Activated CD4-positive, CD25-positive, alpha-beta regulatory T cell treated with anti-CD3 and anti-CD28 coated beads, Interleukin-2, amount 50 U/mL, for 72 hours (primary cell): ENCODE measurements around the gene ALOX5.
"Not testable (repeated sequence)": the region's sequence is repeated elsewhere in the genome, so short reads cannot be mapped to it uniquely, and the experiment has no call there.

Source experiments
- DNase-seq: peaks from one replicate; pipeline ENCODE4 v3.0.0; 2021

Gene ALOX5

GRCh38 chr10:45373576-45374349, at the start of gene ALOX5:
TSS of gene ALOX5 (plus strand) at chr10:45374216. CDS start at chr10:45374280, 64 bp downstream.
- no peak for DNase-seq

GRCh38 chr10:45325116-45325515, 48.9 kb upstream of the ALOX5 start:
- no peak for DNase-seq

DNA sequence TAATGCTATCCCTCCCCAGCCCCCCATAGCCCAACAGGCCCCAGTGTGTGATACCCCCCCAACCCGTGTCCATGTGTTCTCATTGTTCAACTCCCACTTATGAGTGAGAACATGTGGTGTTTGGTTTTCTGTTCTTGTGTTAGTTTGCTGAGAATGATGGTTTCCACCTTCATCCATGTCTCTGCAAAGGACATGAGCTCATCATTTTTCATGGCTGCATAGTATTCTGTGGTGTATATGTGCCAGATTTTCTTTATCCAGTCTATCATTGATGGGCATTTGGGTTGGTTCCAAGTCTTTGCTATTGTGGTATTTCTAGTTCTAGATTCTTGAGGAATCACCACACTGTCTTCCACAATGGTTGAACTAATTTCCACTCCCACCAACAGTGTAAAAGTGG, 47.2 kb upstream of the ALOX5 start:
- DNase-seq: not testable (repeated sequence)

- not testable (repeated sequence) for DNase-seq
Observed at GRCh38 chr10:45331824-45332223, 42.2 kb upstream of the ALOX5 start.

GRCh38 chr10:45339894-45340293, 34.1 kb upstream of the ALOX5 start:
- no peak for DNase-seq

DNA sequence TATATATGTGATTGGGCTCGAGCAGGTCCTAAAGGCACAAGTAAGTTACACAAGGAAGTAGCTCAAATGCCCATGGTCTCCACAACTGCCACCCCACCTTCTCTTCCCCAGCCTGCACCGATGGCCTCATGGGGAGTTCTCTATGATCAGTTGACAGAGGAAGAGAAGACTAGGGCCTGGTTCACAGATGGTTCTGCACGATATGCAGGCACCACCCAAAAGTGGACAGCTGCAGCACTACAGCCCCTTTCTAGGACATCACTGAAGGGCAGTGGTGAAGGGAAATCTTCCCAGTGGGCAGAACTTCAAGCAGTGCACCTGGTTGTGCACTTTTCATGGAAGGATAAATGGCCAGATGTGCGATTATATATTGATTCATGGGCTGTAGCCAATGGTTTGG, 33.6 kb upstream of the ALOX5 start:
- not testable (repeated sequence) for DNase-seq

GRCh38 chr10:45346652-45347335, 27.2 kb upstream of the ALOX5 start:
- not testable (repeated sequence) for DNase-seq

DNA sequence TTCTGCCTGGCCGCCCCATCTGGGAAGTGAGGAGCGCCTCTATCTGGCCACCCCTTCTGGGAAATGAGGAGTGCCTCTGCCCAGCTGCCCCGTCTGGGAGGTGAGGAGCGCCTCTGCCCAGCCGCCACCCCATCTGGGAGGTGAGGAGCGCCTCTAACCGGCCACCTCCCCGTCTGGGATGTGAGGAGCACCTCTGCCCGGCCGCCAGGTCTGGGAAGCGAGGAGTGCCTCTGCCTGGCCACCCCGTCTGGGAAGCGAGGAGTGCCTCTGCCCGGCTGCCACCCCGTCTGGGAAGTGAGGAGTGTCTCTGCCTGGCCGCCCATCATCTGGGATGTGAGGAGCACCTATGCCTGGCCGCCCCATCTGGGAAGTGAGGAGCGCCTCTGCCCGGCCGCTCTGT, 26.6 kb upstream of the ALOX5 start:
- not testable (repeated sequence) for DNase-seq

DNA sequence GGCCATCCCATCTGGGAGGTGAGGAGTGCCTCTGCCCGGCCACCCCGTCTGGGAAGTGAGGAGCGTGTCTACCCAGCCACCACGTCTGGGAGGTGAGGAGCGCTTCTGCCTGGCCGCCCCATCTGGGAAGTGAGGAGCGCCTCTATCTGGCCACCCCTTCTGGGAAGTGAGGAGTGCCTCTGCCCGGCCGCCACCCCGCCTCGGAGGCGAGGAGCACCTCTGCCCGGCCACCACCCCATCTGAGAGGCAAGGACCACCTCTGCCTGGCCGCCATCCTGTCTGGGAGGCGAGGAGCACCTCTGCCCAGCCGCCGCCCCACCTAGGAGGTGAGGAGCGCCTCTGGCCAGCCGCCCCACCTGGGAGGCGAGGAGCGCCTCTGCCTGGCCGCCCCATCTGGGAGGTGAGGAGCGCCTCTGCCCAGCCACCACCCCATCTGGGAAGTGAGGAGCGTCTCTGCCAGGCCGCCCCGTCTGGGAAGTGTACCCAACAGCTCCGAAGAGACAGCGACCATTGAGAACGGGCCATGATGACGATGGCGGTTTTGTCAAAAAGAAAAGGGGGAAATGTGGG, 25.7 kb upstream of the ALOX5 start:
- not testable (repeated sequence) for DNase-seq

DNA sequence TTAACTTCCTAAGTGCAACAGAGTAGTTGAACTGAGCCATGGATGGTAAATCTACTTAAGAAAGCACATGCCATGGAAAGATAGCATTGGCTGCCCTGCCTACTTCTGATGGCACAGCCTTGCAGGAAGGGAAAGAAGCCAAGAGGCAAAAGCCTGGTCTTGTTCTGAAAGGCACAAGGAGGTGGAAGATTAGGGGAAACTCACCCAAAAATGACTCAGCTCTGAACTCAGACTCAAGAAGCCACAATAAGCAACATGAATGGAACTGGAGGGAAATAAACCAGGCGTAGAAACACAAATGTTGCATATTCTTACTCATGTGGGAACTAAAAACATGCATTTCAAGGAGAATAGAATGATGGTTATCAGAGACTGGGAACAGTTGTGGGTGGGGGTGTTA, 20.8 kb upstream of the ALOX5 start:
- no peak for DNase-seq

DNA sequence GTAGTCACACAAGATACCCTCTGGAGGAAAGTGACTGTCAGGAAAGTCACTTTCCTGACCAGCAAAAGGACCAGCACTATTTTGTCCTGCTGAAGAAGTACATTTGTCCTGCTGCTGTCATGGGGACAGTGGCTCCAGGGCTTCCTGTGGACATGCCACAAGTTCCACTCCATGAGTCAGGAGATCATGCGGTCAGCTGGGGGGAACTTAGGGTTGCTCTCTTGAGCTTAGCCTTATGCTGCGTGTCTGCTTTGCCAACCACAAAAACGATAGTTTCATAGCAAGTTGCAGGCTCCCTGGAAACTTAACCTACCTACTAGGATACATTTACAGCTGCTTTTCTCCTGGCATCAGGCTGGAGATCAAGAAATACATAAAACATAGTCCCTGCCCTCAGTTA, 19.8 kb upstream of the ALOX5 start:
- no peak for DNase-seq

DNA sequence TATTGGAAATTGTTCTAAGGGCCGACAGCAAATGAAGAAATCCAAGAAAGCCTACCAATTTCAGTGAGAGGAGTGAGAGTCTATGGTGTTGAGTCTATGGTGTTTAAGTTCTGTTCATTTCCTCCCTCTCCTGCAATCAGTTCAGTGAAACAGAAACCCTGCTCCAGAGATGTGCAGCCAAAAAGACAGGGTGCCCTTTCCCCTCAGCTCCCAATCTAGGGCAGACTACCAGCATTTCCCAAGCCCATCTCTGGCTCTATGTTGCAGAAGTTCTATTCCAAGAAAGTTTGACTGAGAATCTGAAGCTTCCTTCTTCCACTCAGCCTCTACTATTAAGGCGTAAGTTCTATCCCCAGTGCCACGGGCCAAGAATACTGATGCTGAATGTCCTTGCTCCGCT, 18.5 kb upstream of the ALOX5 start:
- no peak for DNase-seq

DNA sequence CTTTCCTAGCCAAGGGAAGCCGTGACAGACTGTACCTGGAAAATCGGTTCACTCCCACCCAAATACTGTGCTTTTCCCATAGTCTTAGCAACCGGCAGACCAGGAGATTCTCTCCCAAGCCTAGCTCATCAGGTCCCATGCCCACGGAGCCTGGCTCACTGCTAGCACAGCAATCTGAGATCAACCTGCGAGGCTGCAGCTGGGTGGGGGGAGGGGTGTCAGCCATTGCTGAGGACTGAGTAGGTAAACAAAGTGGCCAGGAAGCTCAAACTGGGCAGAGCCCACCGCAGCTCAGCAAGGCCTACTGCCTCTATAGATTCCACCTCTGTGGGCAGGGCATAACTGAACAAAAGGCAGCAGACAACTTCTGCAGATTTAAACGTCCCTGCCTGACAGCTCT, 15.1 kb upstream of the ALOX5 start:
- not testable (repeated sequence) for DNase-seq

DNA sequence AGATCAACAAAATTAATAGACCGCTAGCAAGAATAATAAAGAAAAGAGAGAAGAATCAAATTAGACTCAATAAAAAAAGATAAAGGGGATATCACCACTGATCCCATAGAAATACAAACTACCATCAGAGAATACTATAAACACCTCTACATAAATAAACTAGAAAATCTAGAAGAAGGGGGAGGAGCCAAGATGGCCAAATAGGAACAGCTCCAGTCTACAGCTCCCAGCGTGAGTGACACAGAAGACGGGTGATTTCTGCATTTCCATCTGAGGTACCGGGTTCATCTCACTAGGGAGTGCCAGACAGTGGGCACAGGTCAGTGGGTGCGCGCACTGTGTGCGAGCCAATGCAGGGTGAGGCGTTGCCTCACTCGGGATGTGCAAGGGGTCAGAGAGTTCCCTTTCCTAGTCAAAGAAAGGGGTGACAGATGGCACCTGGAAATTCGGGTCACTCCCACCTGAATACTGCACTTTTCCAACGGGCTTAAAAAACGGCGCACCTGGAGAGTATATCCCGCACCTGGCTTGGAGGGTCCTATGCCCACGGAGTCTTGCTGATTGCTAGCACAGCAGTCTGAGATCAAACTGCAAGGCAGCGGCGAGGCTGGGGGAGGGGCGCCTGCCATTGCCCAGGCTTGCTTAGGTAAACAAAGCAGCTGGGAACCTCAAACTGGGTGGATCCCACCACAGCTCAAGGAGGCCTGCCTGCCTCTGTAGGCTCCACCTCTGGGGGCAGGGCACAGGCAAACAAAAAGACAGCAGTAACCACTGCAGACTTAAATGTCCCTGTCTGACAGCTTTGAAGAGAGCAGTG, 11.8 kb upstream of the ALOX5 start:
- DNase-seq: not testable (repeated sequence)

GRCh38 chr10:45367643-45368042, 6.4 kb upstream of the ALOX5 start:
- DNase-seq: not testable (repeated sequence)

DNA sequence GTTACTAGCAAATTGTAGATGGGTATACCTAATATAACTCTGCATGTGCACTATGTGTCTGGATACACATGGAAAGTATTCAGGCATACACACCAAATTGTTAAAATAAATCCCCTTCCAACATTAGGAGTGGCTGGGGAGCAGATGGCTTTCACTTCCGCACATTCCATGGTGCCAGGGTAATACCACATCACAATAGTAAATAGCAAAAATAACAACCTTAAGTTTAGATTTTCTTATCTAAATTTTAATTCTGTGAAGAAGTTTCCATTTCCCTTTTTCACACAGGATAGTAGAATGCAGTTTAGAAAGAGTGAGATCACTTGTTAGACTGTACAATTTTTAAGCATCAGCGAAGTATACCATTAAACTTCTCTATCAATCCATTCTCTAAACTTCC, 5.8 kb upstream of the ALOX5 start:
- no peak for DNase-seq

DNA sequence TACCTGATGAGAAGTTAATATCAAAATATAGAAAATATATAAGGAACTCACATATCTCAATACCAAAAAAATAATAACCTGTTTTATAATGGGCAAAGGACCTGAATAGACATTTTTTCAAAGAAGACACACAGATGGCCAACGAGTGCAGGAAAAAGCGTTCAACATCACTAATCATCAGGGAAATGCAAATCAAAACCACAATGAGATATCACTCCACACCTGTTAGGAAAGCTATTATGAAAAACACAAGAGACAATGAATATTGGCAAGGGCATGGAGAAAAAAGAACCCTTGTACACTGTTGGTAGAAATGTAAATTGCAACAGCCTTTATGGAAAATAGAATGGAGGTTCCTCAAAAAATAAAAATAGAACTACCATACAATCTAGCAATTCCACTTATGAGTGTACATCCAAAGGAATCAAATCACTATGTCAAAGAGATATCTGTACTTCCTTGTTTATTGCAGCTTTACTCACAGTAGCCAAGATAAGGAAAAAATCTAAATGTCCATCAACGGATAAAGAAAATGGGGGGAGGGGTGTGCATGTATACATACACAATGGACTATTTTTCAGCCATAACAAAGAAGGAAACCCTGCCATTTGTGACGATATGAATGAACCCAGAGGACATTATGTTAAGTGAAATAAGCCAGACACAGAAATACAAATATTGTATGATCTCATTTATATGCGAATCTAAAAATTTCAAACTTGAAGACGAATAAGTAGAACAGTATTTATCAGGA, 3.6 kb upstream of the ALOX5 start:
- DNase-seq: no peak

GRCh38 chr10:45371560-45371959, 2.5 kb upstream of the ALOX5 start:
- DNase-seq: no peak

GRCh38 chr10:45372251-45372951, 1.6 kb upstream of the ALOX5 start:
- DNase-seq: no peak

GRCh38 chr10:45373003-45373575, 927 bp upstream of the ALOX5 start:
- no peak for DNase-seq

GRCh38 chr10:45374350-45375052, 485 bp downstream of the ALOX5 start:
- DNase-seq: no peak
